MM.1S (cell line): ENCODE data around the gene LINGO3.

Source experiments
- CTCF ChIP-seq: fragments of 300-600 bp; sonication (generic); IDR thresholded peaks from 2 replicates; pipeline ENCODE4 v1.5.1; 2016; ENCODE audit warnings: antibody characterized with exemption, low read length, mixed read lengths
- EZH2 ChIP-seq: fragments of 300-600 bp; sonication (generic); optimal IDR thresholded peaks from 2 replicates; pipeline ENCODE3; 2017; ENCODE audit warnings: low read depth, mild to moderate bottlenecking, antibody characterized with exemption, low read length, mixed read lengths

- TF ChIP-seq CTCF (no peak), EZH2 (no peak)
These were observed 13.0 kb upstream of the LINGO3 start for GRCh38 chr19:2320939-2321338.
